ENCODE results near the gene SCN4B.

The SCN4B gene

DNA sequence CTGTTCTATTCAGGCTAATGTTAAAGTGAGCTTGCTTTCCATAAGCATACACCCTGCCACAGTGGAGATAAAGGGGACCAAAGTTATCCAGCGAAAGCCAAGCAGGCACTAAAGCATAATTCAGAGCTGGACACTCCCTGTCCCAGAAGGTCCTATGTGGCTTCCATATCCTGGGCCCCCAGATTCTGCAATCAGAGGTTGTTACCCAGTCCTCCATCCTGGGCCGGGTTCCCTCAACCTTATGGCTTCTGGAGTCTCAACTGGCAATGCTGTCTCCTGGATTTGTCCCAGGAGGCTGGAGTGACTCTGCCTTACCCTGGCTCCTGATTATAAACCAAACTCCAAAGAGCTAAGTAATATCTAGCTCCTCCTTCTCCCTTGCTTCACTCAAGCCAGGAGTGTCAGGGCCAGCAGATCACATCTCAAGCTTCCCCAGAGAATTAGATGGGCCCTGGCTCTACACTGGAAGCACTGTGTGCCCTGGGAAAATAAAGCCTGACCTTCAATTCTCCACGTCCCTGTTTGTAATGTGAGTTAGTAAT is 51.9 kb downstream of the SCN4B start:
- H3K36me3 ChIP-seq (ENCODE audit: control insufficient read depth, insufficient read depth, low read length): no peaks in the 10 kb centered on the region
- H3K9me3 ChIP-seq (ENCODE audit: control insufficient read depth, low read length): no peaks in the 10 kb centered on the region
- no peaks in the 10 kb centered on the region for H3K4me1 ChIP-seq (ENCODE audit: control insufficient read depth, insufficient read depth, low read length, poor library complexity, severe bottlenecking)
- no peak for DNase-seq
- no peak overlapping the region for H3K27ac ChIP-seq (ENCODE audit: insufficient read depth, low read length, poor library complexity, severe bottlenecking)
- no peak overlapping the region for H3K4me3 ChIP-seq (ENCODE audit: insufficient read depth, low read depth, low read length, poor library complexity, severe bottlenecking)
- no peaks in the 10 kb centered on the region for H3K27me3 ChIP-seq (replicated peaks; ENCODE audit: control insufficient read depth, insufficient read depth, low read length, poor library complexity, severe bottlenecking)

DNA sequence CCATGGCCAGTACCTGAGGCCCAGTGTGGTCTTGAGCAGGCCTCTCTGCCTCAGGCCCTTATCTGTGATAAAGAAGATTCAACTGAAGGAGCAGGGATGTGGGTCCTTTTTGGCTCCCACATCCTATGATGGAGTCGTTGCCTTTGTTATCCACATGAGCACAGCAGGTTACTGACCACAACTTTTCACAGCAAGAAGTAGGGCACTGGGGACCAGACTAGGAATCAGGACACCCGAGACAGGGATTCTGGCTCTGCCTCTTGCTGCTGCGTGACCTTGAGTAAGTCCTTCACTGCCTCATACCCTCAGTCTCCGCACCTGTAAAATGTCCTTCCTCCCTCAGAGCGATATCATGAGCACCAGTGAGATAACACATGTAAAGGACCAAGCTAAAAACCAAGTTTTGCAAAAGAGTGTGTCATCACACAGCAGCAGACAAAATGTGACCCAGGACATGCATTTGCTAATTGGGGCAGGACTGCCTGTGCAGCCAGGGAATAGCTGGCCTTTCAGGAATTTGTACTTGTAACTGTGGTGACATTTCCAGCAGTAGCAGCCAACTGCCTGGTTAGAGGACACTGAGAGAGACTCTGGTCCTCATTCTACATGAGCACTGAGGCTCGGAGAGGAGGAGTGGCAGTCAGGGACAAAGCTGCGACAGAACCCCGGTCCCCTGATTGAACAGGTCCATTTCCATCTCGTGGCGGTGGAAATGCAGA is 52.6 kb downstream of the SCN4B start:
- no peak for DNase-seq
- Histone ChIP-seq H3K27me3 (replicated peaks; ENCODE audit: control insufficient read depth, insufficient read depth, low read length, poor library complexity, severe bottlenecking) (no peaks in the 10 kb centered on the region), H3K4me3 (ENCODE audit: insufficient read depth, low read depth, low read length, poor library complexity, severe bottlenecking) (no peak overlapping the region), H3K9me3 (ENCODE audit: control insufficient read depth, low read length) (no peaks in the 10 kb centered on the region), H3K36me3 (ENCODE audit: control insufficient read depth, insufficient read depth, low read length) (no peaks in the 10 kb centered on the region), H3K27ac (ENCODE audit: insufficient read depth, low read length, poor library complexity, severe bottlenecking) (no peak overlapping the region), H3K4me1 (ENCODE audit: control insufficient read depth, insufficient read depth, low read length, poor library complexity, severe bottlenecking) (no peaks in the 10 kb centered on the region)

DNA sequence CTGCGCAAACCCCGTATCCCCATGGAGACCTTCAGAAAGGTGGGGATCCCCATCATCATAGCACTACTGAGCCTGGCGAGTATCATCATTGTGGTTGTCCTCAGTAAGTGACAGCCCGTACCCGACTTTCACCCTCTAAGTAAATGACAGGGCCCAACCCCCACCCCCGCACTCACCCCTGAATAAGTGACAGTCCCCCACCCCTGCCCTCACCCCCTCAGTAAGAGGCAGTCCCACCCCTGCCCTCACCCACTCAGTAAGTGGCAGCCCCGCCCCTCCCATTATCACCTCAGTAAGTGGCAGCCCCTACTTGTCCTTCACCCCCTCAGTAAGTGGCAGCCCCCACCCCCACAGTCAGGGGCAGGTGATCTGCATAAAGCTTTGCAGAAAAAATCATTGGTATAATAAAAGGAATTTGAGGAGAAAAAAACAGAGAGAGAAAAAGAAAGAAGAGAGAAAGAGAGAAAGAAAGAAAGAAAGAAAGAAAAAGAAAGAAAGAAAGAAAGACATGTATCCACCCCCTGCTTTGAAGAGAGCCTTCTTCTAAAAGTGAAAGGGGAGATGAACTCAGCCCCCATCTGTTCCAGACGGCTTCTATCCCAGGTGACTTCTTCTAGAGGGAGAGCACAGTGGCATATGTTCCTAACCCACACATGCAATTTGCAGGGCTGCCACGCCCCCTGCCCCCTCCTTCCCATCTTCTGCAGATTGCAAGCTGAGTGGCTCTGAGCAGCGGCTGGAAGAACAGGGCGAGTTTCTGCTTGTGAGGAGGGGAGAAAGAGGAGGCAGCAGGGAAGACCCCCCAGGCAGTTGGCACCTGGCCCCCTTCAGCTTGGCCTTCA is 53.4 kb downstream of the SCN4B start:
- no peak overlapping the region for H3K27ac ChIP-seq (ENCODE audit: insufficient read depth, low read length, poor library complexity, severe bottlenecking)
- no peaks in the 10 kb centered on the region for H3K9me3 ChIP-seq (ENCODE audit: control insufficient read depth, low read length)
- H3K4me3 ChIP-seq (ENCODE audit: insufficient read depth, low read depth, low read length, poor library complexity, severe bottlenecking): no peak overlapping the region
- H3K27me3 ChIP-seq (replicated peaks; ENCODE audit: control insufficient read depth, insufficient read depth, low read length, poor library complexity, severe bottlenecking): no peaks in the 10 kb centered on the region
- no peak for DNase-seq
- H3K4me1 ChIP-seq (ENCODE audit: control insufficient read depth, insufficient read depth, low read length, poor library complexity, severe bottlenecking): no peaks in the 10 kb centered on the region
- no peaks in the 10 kb centered on the region for H3K36me3 ChIP-seq (ENCODE audit: control insufficient read depth, insufficient read depth, low read length)

DNA sequence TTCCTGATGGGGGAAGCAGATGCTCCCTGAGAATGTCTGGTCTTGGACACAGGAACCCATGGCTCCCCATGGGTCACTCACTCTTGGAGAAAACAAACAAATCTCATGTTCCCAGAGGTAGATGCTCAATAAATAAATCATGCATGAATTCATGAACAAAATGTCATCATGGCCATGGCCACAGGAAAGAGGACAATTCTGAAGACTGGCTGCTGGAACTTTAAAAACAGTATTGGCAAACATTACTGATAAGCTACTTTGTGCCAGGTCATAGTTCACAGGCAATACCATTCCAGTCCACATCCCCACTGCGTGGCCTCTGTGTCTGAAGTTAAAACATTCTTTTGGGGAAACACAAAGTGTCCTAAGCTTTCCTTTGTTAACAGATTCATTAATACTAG is 56.7 kb downstream of the SCN4B start:
- no peaks in the 10 kb centered on the region for H3K4me1 ChIP-seq (ENCODE audit: control insufficient read depth, insufficient read depth, low read length, poor library complexity, severe bottlenecking)
- H3K4me3 ChIP-seq (ENCODE audit: insufficient read depth, low read depth, low read length, poor library complexity, severe bottlenecking): no peak overlapping the region
- H3K27me3 ChIP-seq (replicated peaks; ENCODE audit: control insufficient read depth, insufficient read depth, low read length, poor library complexity, severe bottlenecking): no peaks in the 10 kb centered on the region
- no peak overlapping the region for H3K27ac ChIP-seq (ENCODE audit: insufficient read depth, low read length, poor library complexity, severe bottlenecking)
- H3K9me3 ChIP-seq (ENCODE audit: control insufficient read depth, low read length): no peaks in the 10 kb centered on the region
- no peaks in the 10 kb centered on the region for H3K36me3 ChIP-seq (ENCODE audit: control insufficient read depth, insufficient read depth, low read length)
- no peak for DNase-seq

DNA sequence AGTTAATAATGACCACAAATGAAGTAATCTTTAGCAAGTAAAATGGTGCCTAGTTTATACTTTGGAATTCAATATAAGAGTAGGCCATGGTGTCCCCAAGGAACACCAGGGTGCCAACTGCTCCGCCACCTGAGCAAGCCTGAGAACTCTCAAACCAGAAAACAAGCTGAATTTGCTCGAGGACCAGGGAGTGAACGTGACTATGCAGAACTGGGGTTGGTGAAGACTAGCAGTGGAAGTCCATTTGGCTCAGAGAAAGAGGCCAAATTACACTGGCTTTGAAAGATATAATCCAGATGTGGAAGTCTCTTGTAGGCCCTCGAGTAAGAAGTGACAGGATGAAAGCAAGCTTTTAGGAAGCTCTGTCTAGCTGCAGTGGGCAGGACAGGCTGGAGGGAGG is 57.1 kb downstream of the SCN4B start:
- Histone ChIP-seq H3K4me3 (ENCODE audit: insufficient read depth, low read depth, low read length, poor library complexity, severe bottlenecking) (no peak overlapping the region), H3K36me3 (ENCODE audit: control insufficient read depth, insufficient read depth, low read length) (no peaks in the 10 kb centered on the region), H3K27ac (ENCODE audit: insufficient read depth, low read length, poor library complexity, severe bottlenecking) (no peak overlapping the region), H3K4me1 (ENCODE audit: control insufficient read depth, insufficient read depth, low read length, poor library complexity, severe bottlenecking) (no peaks in the 10 kb centered on the region), H3K27me3 (replicated peaks; ENCODE audit: control insufficient read depth, insufficient read depth, low read length, poor library complexity, severe bottlenecking) (no peaks in the 10 kb centered on the region), H3K9me3 (ENCODE audit: control insufficient read depth, low read length) (no peaks in the 10 kb centered on the region)
- no peak for DNase-seq

DNA sequence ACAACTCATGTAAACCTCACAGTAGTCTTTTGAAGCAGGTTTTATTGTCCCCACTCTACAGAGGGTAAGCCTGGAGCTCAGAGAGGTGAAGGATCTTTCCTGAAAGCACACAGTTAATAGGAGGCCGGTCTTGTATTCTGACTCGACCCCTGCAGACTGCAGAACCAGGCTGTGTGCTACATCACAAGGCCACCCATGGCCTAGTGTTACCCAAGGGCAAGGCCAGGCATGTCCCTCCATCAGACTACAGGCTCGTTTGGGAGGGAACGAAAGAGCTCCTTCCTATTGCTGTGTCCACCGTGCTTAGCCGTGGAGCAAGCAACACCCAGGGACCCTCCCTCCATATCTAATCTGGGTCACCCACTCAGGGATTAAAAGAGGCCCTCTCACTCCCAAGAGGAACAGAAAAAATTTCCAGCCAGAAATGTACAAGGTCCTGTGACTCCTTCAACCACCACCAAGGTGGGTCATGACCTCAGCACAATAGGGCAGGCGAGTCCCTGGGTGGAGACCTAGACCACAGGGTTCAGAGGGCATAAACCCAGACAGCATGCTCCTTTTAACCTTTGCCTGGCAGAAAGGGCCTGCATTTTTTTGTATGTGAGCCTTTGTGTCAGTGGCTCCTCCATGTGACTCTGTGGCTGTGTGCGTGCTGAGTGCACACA is 59.6 kb downstream of the SCN4B start:
- Histone ChIP-seq H3K36me3 (ENCODE audit: control insufficient read depth, insufficient read depth, low read length) (no peaks in the 10 kb centered on the region), H3K4me1 (ENCODE audit: control insufficient read depth, insufficient read depth, low read length, poor library complexity, severe bottlenecking) (no peaks in the 10 kb centered on the region), H3K27ac (ENCODE audit: insufficient read depth, low read length, poor library complexity, severe bottlenecking) (no peak overlapping the region), H3K4me3 (ENCODE audit: insufficient read depth, low read depth, low read length, poor library complexity, severe bottlenecking) (no peak overlapping the region), H3K9me3 (ENCODE audit: control insufficient read depth, low read length) (peaks cover 4% of the 10 kb centered on the region), H3K27me3 (replicated peaks; ENCODE audit: control insufficient read depth, insufficient read depth, low read length, poor library complexity, severe bottlenecking) (no peaks in the 10 kb centered on the region)
- no peak for DNase-seq

DNA sequence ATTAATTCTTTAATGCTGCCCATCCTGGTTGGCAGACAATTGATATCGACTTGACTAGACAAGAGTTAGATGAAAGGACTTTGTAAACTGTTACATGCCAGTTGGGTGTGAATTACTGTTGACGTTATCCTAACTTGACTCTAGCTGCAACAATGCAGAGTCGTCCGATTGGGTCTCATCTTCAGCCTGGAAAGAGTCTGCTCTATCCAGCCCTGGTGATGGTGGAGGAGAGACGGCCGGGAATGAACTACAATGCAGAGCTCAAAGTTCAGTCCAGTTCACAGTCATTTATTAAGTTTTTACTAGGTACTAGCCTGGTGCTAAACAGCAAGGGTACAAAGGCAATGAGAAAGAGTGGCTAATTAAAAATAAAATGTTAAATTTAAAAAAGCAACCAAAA is 60.9 kb downstream of the SCN4B start:
- Histone ChIP-seq H3K27me3 (replicated peaks; ENCODE audit: control insufficient read depth, insufficient read depth, low read length, poor library complexity, severe bottlenecking) (no peaks in the 10 kb centered on the region), H3K4me1 (ENCODE audit: control insufficient read depth, insufficient read depth, low read length, poor library complexity, severe bottlenecking) (no peaks in the 10 kb centered on the region), H3K27ac (ENCODE audit: insufficient read depth, low read length, poor library complexity, severe bottlenecking) (no peak overlapping the region), H3K36me3 (ENCODE audit: control insufficient read depth, insufficient read depth, low read length) (no peaks in the 10 kb centered on the region), H3K9me3 (ENCODE audit: control insufficient read depth, low read length) (peaks cover 13% of the 10 kb centered on the region), H3K4me3 (ENCODE audit: insufficient read depth, low read depth, low read length, poor library complexity, severe bottlenecking) (no peak overlapping the region)
- no peak for DNase-seq

DNA sequence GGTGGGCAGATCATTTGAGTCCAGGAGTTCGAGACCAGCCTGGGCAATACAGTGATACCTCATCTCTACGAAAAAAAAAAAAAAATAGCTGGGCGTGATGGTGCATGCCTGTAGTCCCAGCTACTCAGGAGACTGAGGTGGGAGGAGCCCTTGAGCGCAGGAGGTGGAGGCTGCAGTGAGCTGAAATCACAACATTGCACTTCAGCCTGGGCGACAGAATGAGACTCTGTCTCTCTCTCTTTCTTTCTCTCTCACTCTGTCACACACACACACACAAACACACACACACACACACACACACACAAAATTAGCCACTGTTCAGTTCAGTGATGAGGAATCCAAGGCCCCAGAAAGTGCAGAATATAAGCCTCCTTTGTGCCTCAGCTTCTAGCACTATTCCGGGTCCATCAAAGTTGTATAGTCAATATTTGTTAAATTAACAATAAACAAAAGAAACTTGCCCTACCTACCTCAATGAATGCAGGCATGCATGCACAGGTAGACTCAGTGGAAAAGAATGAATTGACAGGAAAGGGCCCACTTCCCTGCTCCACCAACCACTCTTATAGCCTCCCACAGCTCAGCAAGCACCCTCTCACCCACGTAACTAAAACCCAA is 62.0 kb downstream of the SCN4B start:
- no peaks in the 10 kb centered on the region for H3K4me1 ChIP-seq (ENCODE audit: control insufficient read depth, insufficient read depth, low read length, poor library complexity, severe bottlenecking)
- no peaks in the 10 kb centered on the region for H3K27me3 ChIP-seq (replicated peaks; ENCODE audit: control insufficient read depth, insufficient read depth, low read length, poor library complexity, severe bottlenecking)
- peaks cover 13% of the 10 kb centered on the region for H3K9me3 ChIP-seq (ENCODE audit: control insufficient read depth, low read length)
- no peak for DNase-seq
- H3K4me3 ChIP-seq (ENCODE audit: insufficient read depth, low read depth, low read length, poor library complexity, severe bottlenecking): no peak overlapping the region
- H3K27ac ChIP-seq (ENCODE audit: insufficient read depth, low read length, poor library complexity, severe bottlenecking): no peak overlapping the region
- no peaks in the 10 kb centered on the region for H3K36me3 ChIP-seq (ENCODE audit: control insufficient read depth, insufficient read depth, low read length)

DNA sequence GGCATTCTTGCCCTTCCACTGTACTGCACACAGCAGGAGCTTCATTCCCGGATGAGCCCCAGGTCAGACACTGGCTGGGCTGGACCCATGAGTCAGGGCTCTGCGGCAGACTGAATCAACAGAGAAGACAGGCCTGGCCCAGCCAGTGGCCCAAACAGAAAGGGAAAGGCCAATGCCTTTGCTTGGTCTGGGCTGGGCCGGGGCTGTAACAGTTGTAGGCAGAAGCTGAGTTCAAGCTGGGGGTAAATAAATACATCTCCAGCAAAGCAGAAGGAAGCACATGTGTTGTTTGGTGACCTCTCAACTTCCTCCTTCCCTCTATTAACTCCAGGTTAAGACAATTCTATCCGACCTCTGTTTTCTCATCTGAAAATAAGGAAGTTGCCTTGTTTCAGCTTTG is 64.1 kb downstream of the SCN4B start:
- DNase-seq: no peak
- H3K4me3 ChIP-seq (ENCODE audit: insufficient read depth, low read depth, low read length, poor library complexity, severe bottlenecking): no peak overlapping the region
- no peaks in the 10 kb centered on the region for H3K36me3 ChIP-seq (ENCODE audit: control insufficient read depth, insufficient read depth, low read length)
- no peak overlapping the region for H3K27ac ChIP-seq (ENCODE audit: insufficient read depth, low read length, poor library complexity, severe bottlenecking)
- H3K27me3 ChIP-seq (replicated peaks; ENCODE audit: control insufficient read depth, insufficient read depth, low read length, poor library complexity, severe bottlenecking): no peaks in the 10 kb centered on the region
- no peaks in the 10 kb centered on the region for H3K4me1 ChIP-seq (ENCODE audit: control insufficient read depth, insufficient read depth, low read length, poor library complexity, severe bottlenecking)
- H3K9me3 ChIP-seq (ENCODE audit: control insufficient read depth, low read length): peaks cover 13% of the 10 kb centered on the region
